H54 (cell line): ENCODE results near the gene PLPPR3.

ENCODE experiments used
- DNase-seq: peaks from one replicate; pipeline ENCODE4 v3.0.0; 2011; ENCODE audit warnings: low spot score, mixed read lengths; ENCODE audit not compliant: insufficient read length
- FAIRE-seq: peaks from 3 replicates; lab custom pipeline; 2011; peaks lifted over from hg19 to GRCh38; lab: Jason Lieb, UNC
- POLR2A ChIP-seq: IDR thresholded peaks from 2 replicates; pipeline ENCODE4 v1.6.1; 2011; ENCODE audit warnings: low read depth, mild to moderate bottlenecking, low read length

PLPPR3 gene

DNA sequence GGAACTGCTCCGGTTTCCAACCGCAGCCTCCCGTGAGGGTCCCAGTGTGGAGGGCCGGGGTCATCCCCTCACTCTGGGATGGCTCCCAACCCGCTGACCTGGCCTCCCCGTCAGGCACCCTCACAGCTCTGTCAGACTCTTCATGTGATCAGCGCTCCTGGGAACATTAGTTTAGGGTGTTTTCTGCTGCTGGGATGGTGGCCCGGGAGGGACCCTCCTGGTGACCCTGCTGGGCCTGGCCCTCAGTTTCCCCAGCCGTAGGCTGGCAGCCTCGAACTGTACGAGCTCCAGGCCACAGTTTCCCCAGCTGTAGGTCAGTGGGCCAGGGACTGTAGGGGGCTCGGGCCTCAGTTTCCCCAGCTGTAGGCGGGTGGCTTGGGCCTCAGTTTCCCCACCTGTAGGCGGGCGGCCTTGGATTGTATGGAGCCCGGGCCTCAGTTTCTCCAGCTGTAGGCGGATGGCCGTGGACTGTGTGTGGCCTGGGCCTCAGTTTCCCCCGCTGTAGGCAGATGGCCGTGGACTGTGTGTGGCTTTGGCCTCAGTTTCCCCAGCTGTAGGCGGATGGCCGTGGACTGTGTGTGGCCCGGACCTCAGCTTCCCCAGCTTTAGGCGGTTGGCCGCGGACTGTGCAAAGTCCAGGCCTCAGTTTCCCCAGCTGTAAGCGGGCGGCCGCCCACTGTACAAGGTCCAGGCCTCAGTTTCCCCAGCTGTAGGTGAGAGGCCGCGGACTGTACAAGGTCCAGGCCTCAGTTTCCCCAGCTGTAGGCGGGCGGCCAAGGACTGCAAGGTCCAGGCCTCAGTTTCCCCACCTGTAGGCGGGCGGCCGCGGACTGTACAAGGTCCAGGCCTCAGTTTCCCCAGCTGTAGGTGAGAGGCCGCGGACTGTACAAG, 25.8 kb downstream of the PLPPR3 start:
- TF ChIP-seq POLR2A, result no peak
- FAIRE-seq (no peak), DNase-seq (no peak)

DNA sequence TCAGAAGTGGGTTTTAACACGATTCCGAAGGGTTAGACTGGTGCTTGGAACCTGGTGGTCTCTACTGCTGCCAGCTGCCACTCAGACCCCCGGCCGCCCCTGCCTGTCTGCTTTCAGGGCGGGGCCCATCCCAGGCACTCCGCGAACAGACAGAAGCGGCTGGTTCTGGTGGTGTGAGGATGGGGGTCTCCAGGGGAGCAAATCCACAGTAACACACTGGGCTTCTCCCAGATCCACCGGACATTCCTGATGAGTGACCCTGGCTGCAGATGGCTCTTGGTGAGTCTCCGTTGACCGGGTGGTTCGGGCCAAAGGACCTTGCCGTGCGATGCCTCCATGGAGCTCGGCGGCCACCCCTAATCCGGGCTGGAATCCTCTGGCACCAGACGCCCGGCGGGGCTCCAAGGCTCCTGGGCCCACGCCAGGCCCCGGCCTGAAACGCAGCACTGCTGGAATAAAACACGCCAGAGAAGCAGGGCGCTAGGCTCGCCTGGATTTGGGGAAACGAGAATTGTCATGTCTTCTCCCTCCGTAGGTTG, 26.6 kb downstream of the PLPPR3 start:
- no peak for TF ChIP-seq POLR2A
- FAIRE-seq, result no peak
- DNase-seq, result peak; percentile 15

DNA sequence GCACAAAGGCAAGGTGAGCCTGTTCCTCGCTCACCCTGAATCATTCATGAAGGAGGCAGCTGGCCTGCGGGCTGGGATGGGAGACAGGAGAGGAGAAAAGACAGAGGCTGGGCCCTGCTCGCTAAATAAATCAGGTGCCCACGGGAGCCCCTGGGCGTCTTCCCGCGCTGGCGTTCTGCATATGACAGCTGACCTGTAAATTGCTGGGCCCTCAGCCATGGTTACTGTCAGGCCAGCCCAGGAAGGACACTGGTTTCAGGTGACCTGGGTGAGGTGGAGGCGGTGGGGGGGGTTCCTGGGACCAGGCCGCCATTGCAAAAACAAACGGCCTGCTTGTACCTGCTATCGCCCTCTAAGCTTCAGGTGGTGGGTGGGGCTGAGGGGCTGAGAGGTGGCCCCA, 27.9 kb downstream of the PLPPR3 start:
- TF ChIP-seq POLR2A, result no peak
- no peak for DNase-seq
- FAIRE-seq, result no peak

DNA sequence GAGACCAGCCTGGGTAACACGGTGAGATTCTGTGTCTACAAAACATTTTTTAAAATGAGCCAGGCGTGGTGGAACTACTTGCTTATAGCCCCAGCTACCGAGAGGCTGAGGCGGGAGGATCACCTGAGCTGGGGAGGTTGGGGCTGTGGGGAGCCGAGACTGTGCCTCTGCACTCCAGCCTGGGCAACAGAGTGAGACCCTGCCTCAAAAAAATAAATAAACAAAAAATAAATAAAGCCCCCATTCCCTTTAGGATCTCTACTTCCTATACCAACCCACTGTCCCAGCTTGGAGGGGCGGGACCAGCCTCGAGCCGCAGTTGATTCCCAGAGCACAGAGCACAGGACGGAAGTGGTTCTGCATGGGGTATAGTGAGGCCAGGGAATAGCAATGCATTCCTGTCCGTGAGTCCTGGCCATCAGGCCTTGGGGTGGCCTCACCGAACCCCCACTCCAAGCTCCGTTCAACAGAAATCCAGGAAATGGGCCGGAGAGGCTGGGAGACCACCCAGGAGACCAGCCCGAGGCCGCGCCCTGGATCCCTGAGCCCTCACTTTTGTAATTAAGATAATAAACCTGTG, 29.4 kb downstream of the PLPPR3 start:
- DNase-seq, result no peak
- TF ChIP-seq POLR2A, result no peak
- FAIRE-seq, result no peak

DNA sequence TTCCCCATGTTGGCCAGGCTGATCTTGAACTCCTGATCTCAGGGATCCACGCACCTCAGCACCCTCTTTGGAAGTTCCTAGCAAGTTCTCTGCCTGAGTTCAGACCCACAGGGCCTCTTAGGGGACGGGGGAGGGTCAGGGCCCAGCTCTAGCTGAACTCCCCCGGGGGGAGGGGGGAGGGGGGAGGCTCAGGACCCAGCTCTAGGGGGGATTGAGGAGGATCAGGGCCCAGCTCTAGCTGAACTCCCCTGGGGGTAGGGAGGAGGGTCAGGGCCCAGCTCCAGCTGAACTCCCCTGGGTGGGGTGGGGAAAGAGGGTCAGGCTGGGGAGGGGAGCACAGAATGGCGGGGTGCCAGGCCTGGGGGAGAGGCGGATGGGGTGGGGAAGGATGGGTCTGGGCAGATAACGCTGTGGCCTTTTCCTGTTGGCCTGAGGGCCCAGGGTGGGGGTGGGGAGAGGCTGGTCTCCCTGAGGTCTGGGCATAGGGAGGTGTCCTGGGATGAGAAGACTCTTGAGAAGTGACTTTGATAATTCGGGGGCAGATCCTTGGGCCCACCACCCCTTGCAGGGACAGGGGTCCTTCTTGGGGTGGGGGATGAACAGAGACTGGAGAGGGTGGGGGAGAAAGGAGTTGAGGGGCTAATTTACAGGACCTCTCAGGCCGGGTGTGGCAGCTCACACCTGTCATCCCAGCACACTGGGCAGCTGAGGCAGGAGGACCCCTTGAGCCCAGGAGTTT, 30.0 kb downstream of the PLPPR3 start:
- DNase-seq (no peak), FAIRE-seq (no peak)
- no peak for TF ChIP-seq POLR2A

DNA sequence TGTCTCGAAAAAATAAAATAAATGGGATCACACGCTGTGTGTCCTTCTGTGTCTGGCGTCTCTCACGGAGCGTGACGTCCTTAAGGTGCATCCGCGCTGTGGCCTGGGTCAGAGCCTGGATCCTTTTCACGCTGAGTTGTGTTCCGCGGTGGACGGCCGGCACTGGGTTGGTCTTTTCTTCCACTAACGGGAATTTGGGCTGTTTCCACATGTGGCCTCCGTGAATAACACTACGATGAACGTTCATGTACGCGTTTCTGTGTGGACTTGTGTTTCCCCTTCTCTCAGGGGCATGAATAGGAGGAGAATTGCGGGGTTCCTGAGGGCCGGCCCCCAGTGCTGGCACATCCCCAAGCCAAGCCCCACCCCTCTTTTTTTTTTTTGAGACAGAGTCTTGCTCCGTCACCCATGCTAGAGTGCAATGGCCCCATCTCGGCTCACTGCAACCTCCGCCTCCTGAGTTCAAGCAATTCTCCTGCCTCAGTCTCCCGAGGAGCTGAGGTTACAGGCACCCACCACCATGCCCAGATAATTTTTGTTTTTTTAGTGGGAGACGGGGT, 30.7 kb downstream of the PLPPR3 start:
- FAIRE-seq (no peak), DNase-seq (no peak)
- TF ChIP-seq POLR2A, result no peak

DNA sequence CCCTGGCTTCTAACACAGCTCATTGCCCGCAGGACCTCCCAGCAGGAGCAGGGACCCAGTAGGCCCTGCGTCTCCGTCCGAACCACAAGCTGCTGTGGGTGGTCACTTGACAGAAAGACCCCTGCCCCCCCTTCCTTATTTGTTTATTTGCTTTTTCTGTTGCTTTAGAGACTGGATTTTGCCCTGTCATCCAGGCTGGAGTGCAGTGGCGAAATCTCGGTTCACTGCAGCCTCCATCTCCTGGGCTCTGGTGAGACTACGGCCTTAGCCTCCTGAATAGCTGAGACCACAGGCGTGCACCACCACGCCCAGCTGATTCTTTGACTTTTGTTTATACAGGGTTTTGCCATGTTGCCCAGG, 32.1 kb downstream of the PLPPR3 start:
- TF ChIP-seq POLR2A, result no peak
- no peak for FAIRE-seq
- DNase-seq, result no peak

DNA sequence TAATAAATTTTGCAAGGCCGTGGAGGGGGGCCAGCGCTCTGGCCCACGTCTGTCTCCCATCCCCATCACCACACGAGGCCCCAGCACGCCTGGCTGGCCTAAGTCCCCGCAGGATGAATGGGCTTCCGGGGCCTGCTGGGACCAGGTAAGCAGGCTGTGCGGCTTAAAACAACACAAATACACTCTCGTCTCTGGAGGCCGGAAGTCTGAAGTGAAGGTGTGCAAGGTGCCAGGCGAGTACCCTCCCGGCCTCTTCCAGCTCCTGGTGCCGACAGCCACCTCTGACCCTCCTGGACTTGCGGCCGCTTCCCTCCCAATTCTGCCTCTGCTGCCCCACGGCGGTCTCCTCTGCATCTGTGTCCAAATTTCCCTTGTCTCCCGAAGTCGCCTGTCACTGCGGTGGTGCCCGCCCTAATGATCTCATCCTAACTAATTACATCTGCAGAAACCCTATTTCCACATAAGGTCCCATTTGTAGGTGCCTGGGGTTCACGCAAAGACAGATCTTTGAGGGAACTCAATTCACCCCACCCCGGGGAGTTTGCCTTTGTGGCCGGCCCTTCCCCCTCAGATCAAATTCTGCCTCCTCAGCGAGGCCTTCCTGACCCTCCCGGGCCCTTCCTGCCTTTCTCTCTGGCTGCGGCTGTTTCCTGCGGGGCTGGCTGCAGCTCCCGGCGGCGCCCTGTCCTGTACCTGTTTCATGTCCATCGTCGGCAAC, 32.6 kb downstream of the PLPPR3 start:
- no peak for FAIRE-seq
- no peak for TF ChIP-seq POLR2A
- DNase-seq, result no peak

DNA sequence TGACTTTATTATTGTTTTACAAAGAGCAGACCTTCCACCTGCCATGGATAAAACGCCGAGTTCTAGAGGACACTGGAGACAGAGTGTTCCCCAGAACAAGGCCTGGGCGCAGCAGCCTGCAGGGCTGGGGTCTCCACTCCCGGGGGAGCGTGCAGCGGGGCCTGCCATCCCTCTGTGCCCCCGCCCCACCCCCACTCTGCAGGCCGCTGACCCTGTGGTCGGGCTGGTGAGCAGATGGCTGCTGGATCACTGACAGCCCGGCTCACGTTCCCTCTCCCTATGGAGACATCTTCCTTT, 33.1 kb downstream of the PLPPR3 start:
- FAIRE-seq (no peak), DNase-seq (no peak)
- TF ChIP-seq POLR2A, result no peak

DNA sequence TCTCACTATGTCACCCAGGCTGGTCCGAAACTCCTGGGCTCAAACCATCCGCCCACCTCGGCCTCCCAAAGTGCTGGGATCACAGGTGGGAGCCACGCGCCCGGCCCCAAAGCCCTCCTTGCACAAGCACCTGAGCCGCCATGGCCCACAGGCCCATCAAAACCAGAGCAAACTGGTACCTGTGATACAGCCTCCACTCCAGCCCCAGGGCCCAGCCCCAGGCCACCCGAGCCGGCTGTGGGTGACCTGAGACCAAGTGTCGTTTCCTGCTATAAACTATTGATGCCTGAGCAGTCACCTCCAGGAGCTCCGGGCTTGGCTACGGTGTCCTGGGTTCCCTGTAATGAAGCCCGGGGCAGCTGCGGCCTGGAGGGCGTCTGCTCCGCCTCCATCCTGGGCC, 34.2 kb downstream of the PLPPR3 start:
- FAIRE-seq, result no peak

DNA sequence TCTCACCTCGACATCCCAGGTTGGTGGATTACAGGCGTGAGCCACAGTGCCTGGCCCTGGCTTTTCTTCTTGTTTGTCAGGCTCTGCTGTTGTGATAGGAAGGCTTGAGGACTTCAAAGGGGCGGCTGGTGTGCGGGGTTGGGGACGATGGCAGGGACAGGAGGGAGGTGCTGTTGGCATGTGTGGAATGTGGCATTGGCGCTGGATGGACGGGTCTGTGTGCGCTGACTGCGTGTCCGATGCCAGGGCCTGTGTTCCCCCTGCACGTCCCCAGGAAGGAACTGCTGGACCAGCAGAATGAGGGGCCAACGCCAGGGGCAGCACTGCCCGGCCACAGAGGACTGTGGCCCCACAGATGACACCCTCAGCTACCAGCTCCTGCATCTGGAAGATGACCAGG, 37.2 kb downstream of the PLPPR3 start:
- FAIRE-seq (no peak), DNase-seq (no peak)
- TF ChIP-seq POLR2A, result no peak

More for the DNA sequence above, 34.2 kb downstream of the PLPPR3 start:
- no peak for TF ChIP-seq POLR2A
- no peak for DNase-seq

DNA sequence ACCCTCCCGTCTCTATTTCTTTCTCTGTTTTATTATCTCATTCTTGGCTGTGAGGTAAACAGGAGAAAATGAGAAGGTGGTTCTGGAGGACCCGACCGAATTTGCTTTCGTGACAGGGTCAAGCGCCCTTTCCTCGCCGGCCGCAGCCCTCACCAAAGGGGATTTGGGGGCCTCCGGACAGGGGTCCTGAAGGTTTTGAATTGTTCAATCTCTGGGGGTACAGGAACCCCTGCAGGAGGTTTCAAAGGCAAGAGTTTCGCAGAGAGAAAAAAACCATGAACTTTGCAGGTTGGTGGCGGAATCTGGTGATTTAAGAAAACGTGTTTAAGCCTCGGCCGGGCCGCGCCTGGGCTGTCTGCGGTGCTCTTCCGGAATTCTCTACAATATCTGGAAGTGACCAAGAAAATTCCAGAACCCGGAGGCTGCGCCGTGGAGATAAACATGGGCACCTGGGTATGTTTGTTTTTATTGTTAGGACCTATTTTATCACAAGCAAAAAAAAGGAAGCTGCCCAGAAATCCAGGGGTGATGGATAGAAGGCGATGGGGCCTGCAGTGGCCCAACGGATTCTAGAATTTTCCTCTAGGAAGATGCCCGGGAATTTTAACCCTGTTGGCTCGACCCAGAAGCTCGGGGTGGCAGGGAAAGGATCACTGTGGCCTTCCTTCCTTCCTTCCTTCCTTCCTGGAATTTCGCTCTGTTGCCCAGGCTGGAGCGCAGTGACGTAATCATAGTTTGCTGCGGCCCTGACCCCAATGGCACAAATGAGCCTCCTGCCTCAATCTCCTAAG, 38.7 kb downstream of the PLPPR3 start:
- no peak for TF ChIP-seq POLR2A
- FAIRE-seq, result no peak
- DNase-seq, result no peak
